Hepatocyte (in vitro differentiated cells): Measurements from ENCODE around the gene FAF1.

Experiments
- EZH2phosphoT487 ChIP-seq: fragments of 200-600 bp; sonication (generic); IDR thresholded peaks from one replicate; pipeline ENCODE4 v1.6.1; 2018; ENCODE audit warnings: antibody characterized with exemption, mild to moderate bottlenecking, low read depth, moderate library complexity; ENCODE audit not compliant: unreplicated experiment, severe bottlenecking
- TF ChIP-seq, protein P1 (sequence below): fragments of 200-600 bp; sonication (generic); IDR thresholded peaks from 2 replicates; pipeline ENCODE4 v1.5.1; 2016; ENCODE audit warnings: antibody characterized with exemption, mild to moderate bottlenecking; ENCODE audit not compliant: poor library complexity

DNA sequence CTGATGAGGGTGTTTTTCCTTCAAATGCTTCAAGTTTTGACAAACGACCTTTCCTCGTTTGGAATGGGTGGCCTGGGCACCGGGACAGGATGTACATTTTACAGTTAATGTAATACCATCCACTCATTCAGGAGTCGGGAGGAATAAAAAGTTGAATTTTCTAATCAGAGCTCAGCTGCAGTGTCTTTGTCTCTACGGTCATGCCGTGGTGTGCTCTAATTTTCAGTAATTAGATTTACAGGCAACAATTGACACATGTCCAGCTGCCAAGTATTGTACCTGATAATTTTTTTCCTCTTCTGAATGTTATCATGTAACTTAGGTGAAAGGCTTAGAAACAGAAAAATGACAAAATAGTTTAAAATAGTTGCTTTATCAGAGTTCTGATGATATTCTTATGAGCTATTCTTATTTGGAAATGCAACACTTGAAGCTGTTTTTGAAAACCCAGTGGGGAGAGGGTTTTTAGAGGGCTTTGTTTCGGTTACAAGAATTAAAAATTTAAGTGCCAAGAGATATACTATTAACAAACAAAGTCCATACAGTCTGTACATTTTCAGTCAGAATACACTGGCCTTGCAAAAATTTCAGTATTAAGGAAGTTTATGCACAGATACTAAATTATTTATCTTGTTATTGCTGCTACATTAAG lies 11.0 kb upstream of the FAF1 start:
- TF ChIP-seq, protein P1, sequence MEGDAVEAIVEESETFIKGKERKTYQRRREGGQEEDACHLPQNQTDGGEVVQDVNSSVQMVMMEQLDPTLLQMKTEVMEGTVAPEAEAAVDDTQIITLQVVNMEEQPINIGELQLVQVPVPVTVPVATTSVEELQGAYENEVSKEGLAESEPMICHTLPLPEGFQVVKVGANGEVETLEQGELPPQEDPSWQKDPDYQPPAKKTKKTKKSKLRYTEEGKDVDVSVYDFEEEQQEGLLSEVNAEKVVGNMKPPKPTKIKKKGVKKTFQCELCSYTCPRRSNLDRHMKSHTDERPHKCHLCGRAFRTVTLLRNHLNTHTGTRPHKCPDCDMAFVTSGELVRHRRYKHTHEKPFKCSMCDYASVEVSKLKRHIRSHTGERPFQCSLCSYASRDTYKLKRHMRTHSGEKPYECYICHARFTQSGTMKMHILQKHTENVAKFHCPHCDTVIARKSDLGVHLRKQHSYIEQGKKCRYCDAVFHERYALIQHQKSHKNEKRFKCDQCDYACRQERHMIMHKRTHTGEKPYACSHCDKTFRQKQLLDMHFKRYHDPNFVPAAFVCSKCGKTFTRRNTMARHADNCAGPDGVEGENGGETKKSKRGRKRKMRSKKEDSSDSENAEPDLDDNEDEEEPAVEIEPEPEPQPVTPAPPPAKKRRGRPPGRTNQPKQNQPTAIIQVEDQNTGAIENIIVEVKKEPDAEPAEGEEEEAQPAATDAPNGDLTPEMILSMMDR, result no peak
- no peak for TF ChIP-seq EZH2phosphoT487
